Peyer's patch (tissue), 4 donors: ENCODE data around the gene GUCA2B.

Experiments
- POLR2A ChIP-seq, 2 donors: fragments of 450-650 bp; IDR thresholded peaks; one replicate each; pipeline ENCODE4 v1.5.1; 2017; ENCODE audit warnings: antibody characterized with exemption in 2 of 2, mild to moderate bottlenecking in 2 of 2, moderate library complexity in 2 of 2
- TF ChIP-seq, protein P1 (sequence below), 6 experiments: fragments of 450-650 bp in 4 of 6; fragments of 200-600 bp in 2 of 6; sonication (generic) in 1 of 6; IDR thresholded peaks; one replicate each; pipeline ENCODE4 v1.5.1; 2017 to 2019; ENCODE audit warnings: antibody characterized with exemption in 6 of 6, mild to moderate bottlenecking in 3 of 6, moderate library complexity in 1 of 6

DNA sequence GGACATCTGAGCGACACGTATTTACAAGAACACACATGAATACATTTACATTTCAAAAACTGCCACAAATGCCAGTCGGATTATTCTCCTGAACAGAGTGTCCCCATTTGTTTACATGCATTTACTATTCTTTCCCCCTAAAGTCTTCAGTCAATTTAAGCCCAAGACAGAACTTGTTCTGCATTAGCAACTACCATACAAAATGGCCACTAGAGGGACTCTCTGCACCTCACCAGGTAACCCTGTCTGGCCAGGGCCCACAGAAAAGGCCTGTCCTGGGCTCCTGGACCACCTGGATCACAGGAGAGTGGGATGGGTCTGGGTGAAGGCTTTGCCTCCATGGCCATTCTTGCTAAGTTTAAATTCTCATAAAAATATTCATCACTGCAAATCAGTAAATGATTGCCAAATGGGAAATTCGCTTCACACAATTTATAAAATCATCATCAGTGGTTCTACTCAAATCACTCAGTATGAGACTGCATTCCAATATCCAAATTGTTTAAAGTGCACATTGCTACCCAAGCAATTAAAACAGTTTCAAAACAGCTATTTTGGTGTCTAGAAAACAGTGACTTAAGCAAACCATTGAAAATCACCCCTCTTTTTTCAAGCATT, 23.8 kb downstream of the GUCA2B start:
- no peak for TF ChIP-seq POLR2A (IDR thresholded peaks at IDR 0.05)
- TF ChIP-seq, protein P1, sequence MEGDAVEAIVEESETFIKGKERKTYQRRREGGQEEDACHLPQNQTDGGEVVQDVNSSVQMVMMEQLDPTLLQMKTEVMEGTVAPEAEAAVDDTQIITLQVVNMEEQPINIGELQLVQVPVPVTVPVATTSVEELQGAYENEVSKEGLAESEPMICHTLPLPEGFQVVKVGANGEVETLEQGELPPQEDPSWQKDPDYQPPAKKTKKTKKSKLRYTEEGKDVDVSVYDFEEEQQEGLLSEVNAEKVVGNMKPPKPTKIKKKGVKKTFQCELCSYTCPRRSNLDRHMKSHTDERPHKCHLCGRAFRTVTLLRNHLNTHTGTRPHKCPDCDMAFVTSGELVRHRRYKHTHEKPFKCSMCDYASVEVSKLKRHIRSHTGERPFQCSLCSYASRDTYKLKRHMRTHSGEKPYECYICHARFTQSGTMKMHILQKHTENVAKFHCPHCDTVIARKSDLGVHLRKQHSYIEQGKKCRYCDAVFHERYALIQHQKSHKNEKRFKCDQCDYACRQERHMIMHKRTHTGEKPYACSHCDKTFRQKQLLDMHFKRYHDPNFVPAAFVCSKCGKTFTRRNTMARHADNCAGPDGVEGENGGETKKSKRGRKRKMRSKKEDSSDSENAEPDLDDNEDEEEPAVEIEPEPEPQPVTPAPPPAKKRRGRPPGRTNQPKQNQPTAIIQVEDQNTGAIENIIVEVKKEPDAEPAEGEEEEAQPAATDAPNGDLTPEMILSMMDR (IDR thresholded peaks at IDR 0.05), result peak; percentile 28 to 71 (median 62)
